HepG2 (cell line): ENCODE measurements around the gene MYH15. TPM values are rescaled to one million over a fixed set of nuclear protein-coding genes. Genes with fewer than 3 reads are reported as not detected.

Source experiments
- ATAC-seq: fragments of 200-7000 bp; cut with Tn5 transposase; 3 replicates; pipeline ENCODE4 v1.9.1; 2020; ENCODE audit warnings: mild to moderate bottlenecking, moderate library complexity
- BruUV-seq: library from RNA; stranded (reverse); fragments of 400-500 nt; replicated peaks from 2 replicates; lab custom pipeline; 2021; lab: Mats Ljungman, UMichigan
- CTCF ChIA-PET: fragments of 300-600 bp; formaldehyde crosslinking; extraction: SDS; loops from one replicate; lab custom pipeline; 2021; ENCODE audit warnings: low total read pairs, inconsistent platforms, low intra/inter-chr PET ratio; lab: Yijun Ruan, JAX
- POLR2A ChIA-PET: fragments of 350-600 bp; sonication (Branson Sonifier 250); formaldehyde crosslinking; loops from one replicate; lab custom pipeline; 2020; ENCODE audit warnings: antibody characterized with exemption, inconsistent platforms; lab: Yijun Ruan, JAX
- DNase-seq: peaks from one replicate; pipeline ENCODE4 v3.0.0-alpha.2; 2015; ENCODE audit warnings: low spot score
- FAIRE-seq: peaks from 3 replicates; lab custom pipeline; 2011; peaks lifted over from hg19 to GRCh38; lab: Jason Lieb, UNC
- H2AFZ ChIP-seq: one replicate; pipeline ENCODE4 v1.6.1; 2011; ENCODE audit warnings: low read length, inconsistent platforms
- H3K27ac ChIP-seq: fragments of 300-600 bp; 3 replicates; pipeline ENCODE4 v1.8.0; 2011; ENCODE audit warnings: mixed run types, mild to moderate bottlenecking, mixed read lengths, low read length, inconsistent platforms; ENCODE audit not compliant: insufficient read depth; ENCODE audit errors: extremely low read length
- H3K27me3 ChIP-seq, 2 experiments: fragments of 200-600 bp in 1 of 2; 2 replicates in 1 of 2; 3 replicates in 1 of 2; pipeline versions ENCODE4 v1.6.0 to v1.8.0; 2011; ENCODE audit warnings: low read length in 2 of 2, mild to moderate bottlenecking in 2 of 2, moderate library complexity in 2 of 2, inconsistent platforms in 1 of 2; ENCODE audit not compliant: insufficient read depth in 2 of 2, control insufficient read depth in 1 of 2
- H3K36me3 ChIP-seq, 2 experiments: fragments of 200-600 bp in 1 of 2; replicated peaks in 1 of 2; 2 replicates in 1 of 2; 3 replicates in 1 of 2; pipeline versions ENCODE4 v1.5.1 to v1.8.0; 2011; ENCODE audit warnings: low read length in 2 of 2, inconsistent platforms in 1 of 2; ENCODE audit not compliant: insufficient read depth in 2 of 2, control insufficient read depth in 1 of 2
- H3K4me1 ChIP-seq: 2 replicates; pipeline ENCODE4 v1.5.1; 2012; ENCODE audit warnings: low read length, inconsistent platforms; ENCODE audit not compliant: insufficient read depth
- H3K4me2 ChIP-seq: 2 replicates; pipeline ENCODE4 v1.6.0; 2011; ENCODE audit warnings: low read depth, low read length, inconsistent platforms
- H3K4me3 ChIP-seq, 3 experiments: fragments of 200-600 bp in 1 of 3; sonication (generic), shearing (Covaris generic) in 1 of 3; replicated peaks in 1 of 3; 2 replicates each; pipeline ENCODE4 v1.5.1; 2011 to 2016; ENCODE audit warnings: low read length in 3 of 3, inconsistent platforms in 2 of 3, low read depth in 2 of 3, mild to moderate bottlenecking in 2 of 3, control low read depth in 1 of 3, mixed read lengths in 1 of 3; ENCODE audit not compliant: insufficient read depth in 1 of 3
- H3K79me2 ChIP-seq: one replicate; pipeline ENCODE4 v1.6.1; 2011; ENCODE audit warnings: low read length, inconsistent platforms; ENCODE audit not compliant: insufficient read depth
- H3K9ac ChIP-seq: 2 replicates; pipeline ENCODE4 v1.6.0; 2011; ENCODE audit warnings: mild to moderate bottlenecking, low read depth, low read length, inconsistent platforms; ENCODE audit not compliant: insufficient read depth
- H3K9me3 ChIP-seq: 2 replicates; pipeline ENCODE4 v1.5.1; 2012; ENCODE audit warnings: mild to moderate bottlenecking, low read length
- H4K20me1 ChIP-seq: 2 replicates; pipeline ENCODE4 v1.6.0; 2011; ENCODE audit warnings: inconsistent platforms, mild to moderate bottlenecking, low read length, moderate library complexity; ENCODE audit not compliant: insufficient read depth
- GLI4 ChIP-seq: sonication (generic); formaldehyde crosslinking; IDR thresholded peaks from 2 replicates; pipeline ENCODE4 v1.5.1; 2020; ENCODE audit warnings: missing genetic modification reagents, mild to moderate bottlenecking, moderate library complexity, borderline replicate concordance
- KLF11 ChIP-seq: IDR thresholded peaks from 2 replicates; pipeline ENCODE4 v1.6.1; 2016; ENCODE audit warnings: missing compliant biosample characterization
- NAIF1 ChIP-seq: sonication (generic); formaldehyde crosslinking; IDR thresholded peaks from 2 replicates; pipeline ENCODE4 v1.5.0; 2020; ENCODE audit warnings: mild to moderate bottlenecking, missing genetic modification reagents, borderline replicate concordance
- NONO ChIP-seq, 2 experiments: fragments of 450-650 bp in 1 of 2; sonication (generic) in 1 of 2; formaldehyde crosslinking in 1 of 2; IDR thresholded peaks in 1 of 2; conservative IDR thresholded peaks in 1 of 2; 2 replicates each; pipeline versions ENCODE4 v1.6.1 to v1.8.0; 2017 to 2022; ENCODE audit warnings: mild to moderate bottlenecking in 1 of 2, missing genetic modification reagents in 1 of 2, moderate library complexity in 1 of 2
- RAD21 ChIP-seq: fragments of 450-650 bp; formaldehyde crosslinking; IDR thresholded peaks from 2 replicates; pipeline ENCODE4 v1.5.0; 2020; ENCODE audit warnings: mild to moderate bottlenecking
- RBM22 ChIP-seq: fragments of 200-400 bp; formaldehyde crosslinking; optimal IDR thresholded peaks from 2 replicates; pipeline ENCODE3; 2017; ENCODE audit warnings: mild to moderate bottlenecking, low read length, moderate library complexity
- RXRA ChIP-seq: sonication (generic); formaldehyde crosslinking; IDR thresholded peaks from 2 replicates; pipeline ENCODE4 v1.5.1; 2020; ENCODE audit warnings: missing genetic modification reagents
- ZFAT ChIP-seq: sonication (generic); formaldehyde crosslinking; conservative IDR thresholded peaks from 2 replicates; pipeline ENCODE4 v1.8.1; 2023; ENCODE audit warnings: missing genetic modification reagents, inconsistent platforms
- ZFP82 ChIP-seq: sonication (generic); formaldehyde crosslinking; IDR thresholded peaks from 2 replicates; pipeline ENCODE4 v1.5.1; 2020; ENCODE audit warnings: mild to moderate bottlenecking, missing genetic modification reagents, borderline replicate concordance
- ZNF138 ChIP-seq: sonication (generic); formaldehyde crosslinking; IDR thresholded peaks from 2 replicates; pipeline ENCODE4 v1.5.0; 2020; ENCODE audit warnings: mild to moderate bottlenecking, low read depth, missing genetic modification reagents
- ZNF709 ChIP-seq: sonication (generic); formaldehyde crosslinking; IDR thresholded peaks from 2 replicates; pipeline ENCODE4 v1.5.0; 2020; ENCODE audit warnings: mild to moderate bottlenecking, missing genetic modification reagents
- WGBS: methylation state at CpG from one replicate; pipeline ENCODE4 v1.1.6; 2017; ENCODE audit warnings: low lambda C conversion rate; 5-methylcytosine and 5-hydroxymethylcytosine counted together
- in situ Hi-C: cut with HindIII; loops from 2 replicates; pipeline ENCODE4 v1.10.0; 2017; ENCODE audit warnings: low pct_unique_long_range_greater_than_20kb; ENCODE audit not compliant: extremely low pct_ligation_motif_present
- intact Hi-C: fragments of 100-400 bp; cut with micrococcal nuclease; formaldehyde crosslinking; loops from one replicate; pipeline ENCODE4 v1.10.0; 2022; ENCODE audit not compliant: unreplicated experiment
- polyA plus RNA-seq, 8 experiments: library from polyadenylated mRNA; depleted of rRNA in 3 of 8; stranded (reverse) in 7 of 8; unstranded in 1 of 8; fragments of >200 nt; fragmentation: Illumina TruSeq in 4 of 8; extraction: Trizol in 4 of 8; gene quantifications; 2 replicates each; pipeline versions ENCODE4 v1.2.1 to v1.2.3, GENCODE V29; 2011 to 2016; ENCODE audit warnings: low read depth in 4 of 8, missing spikeins in 1 of 8, mixed read lengths in 1 of 8; ENCODE audit not compliant: insufficient read depth in 1 of 8
- total RNA-seq, 5 experiments: library from RNA; depleted of rRNA; stranded (reverse); fragments of >200 nt; fragmentation: Illumina TruSeq; extraction: Trizol; gene quantifications; 2 replicates each; pipeline ENCODE4 v1.2.3, GENCODE V29; 2016; ENCODE audit warnings: low read depth in 1 of 5
- TF ChIP-seq, protein P1 (sequence below): sonication (generic); formaldehyde crosslinking; IDR thresholded peaks from 2 replicates; pipeline ENCODE4 v1.4.0; 2020; ENCODE audit warnings: missing genetic modification reagents, borderline replicate concordance

The MYH15 gene
- total and polyA plus RNA-seq, 2 of the 13 experiments (the other 11 are each of a cell fraction or from before 2014, with no cell fraction given) = 0.03 to 0.09 TPM

DNA sequence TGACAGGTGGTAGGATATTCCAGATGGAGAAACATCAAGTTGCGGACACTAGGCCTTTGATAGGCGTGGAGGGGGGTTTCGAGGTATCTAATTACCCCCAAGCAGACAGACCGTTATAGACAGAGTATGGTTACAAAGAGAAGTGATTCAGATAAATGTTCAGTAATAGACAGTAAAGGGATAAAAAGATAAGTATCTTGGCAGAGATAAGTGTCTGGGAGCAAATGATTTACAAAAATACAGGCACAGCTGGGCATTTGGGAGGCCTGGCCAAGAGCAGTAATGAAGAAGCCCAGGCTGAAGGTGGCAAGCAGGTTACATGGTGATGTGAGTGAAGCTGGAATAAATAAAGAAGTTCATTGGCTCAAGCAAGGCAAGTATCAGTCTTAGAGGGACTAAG is 659 bp upstream of the MYH15 start:
- no peak for DNase-seq
- Histone ChIP-seq H4K20me1 (no peaks in the 10 kb centered on the region), H3K27me3 (no peaks in the 10 kb centered on the region; a peak in 1 of 5 replicates), H2AFZ (no peak overlapping the region), H3K4me1 (no peaks in the 10 kb centered on the region), H3K9ac (no peak overlapping the region), H3K79me2 (no peaks in the 10 kb centered on the region), H3K36me3 (no peaks in the 10 kb centered on the region), H3K27ac (no peak overlapping the region), H3K4me3 (no peak overlapping the region), H3K9me3 (no peaks in the 10 kb centered on the region)
- intact Hi-C loops (no loop called here), in situ Hi-C loops (no loop called here)
- ATAC-seq = no peak
- no TSS peak for BruUV-seq
- WGBS = 37% methylated on average over 4 of the region's 4 CpGs
- POLR2A ChIA-PET = no interaction called here
- CTCF ChIA-PET = no interaction called here
- no peak for TF ChIP-seq RBM22
- TF ChIP-seq ZFP82 (CRISPR knock-in tag) = no peak
- TF ChIP-seq, protein P1, sequence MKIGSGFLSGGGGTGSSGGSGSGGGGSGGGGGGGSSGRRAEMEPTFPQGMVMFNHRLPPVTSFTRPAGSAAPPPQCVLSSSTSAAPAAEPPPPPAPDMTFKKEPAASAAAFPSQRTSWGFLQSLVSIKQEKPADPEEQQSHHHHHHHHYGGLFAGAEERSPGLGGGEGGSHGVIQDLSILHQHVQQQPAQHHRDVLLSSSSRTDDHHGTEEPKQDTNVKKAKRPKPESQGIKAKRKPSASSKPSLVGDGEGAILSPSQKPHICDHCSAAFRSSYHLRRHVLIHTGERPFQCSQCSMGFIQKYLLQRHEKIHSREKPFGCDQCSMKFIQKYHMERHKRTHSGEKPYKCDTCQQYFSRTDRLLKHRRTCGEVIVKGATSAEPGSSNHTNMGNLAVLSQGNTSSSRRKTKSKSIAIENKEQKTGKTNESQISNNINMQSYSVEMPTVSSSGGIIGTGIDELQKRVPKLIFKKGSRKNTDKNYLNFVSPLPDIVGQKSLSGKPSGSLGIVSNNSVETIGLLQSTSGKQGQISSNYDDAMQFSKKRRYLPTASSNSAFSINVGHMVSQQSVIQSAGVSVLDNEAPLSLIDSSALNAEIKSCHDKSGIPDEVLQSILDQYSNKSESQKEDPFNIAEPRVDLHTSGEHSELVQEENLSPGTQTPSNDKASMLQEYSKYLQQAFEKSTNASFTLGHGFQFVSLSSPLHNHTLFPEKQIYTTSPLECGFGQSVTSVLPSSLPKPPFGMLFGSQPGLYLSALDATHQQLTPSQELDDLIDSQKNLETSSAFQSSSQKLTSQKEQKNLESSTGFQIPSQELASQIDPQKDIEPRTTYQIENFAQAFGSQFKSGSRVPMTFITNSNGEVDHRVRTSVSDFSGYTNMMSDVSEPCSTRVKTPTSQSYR (CRISPR knock-in tag) = no peak
- TF ChIP-seq GLI4 (CRISPR knock-in tag) = no peak
- no peak for TF ChIP-seq NAIF1 (CRISPR knock-in tag)
- TF ChIP-seq ZNF138 (CRISPR knock-in tag) = no peak
- TF ChIP-seq NONO (IDR thresholded peaks at IDR 0.05) = no peak
- TF ChIP-seq NONO (CRISPR knock-in tag; conservative IDR thresholded peaks at IDR 0.05) = no peak
- TF ChIP-seq KLF11 (CRISPR knock-in tag) = no peak
- no peak for TF ChIP-seq ZFAT (CRISPR knock-in tag)
- no peak for TF ChIP-seq RXRA
- TF ChIP-seq ZNF709 = no peak
- no peak for TF ChIP-seq RAD21
- TF ChIP-seq, all 625 proteins: peak for 0
- no peak overlapping the region for H3K4me2 ChIP-seq
- no peak for FAIRE-seq
